Vagina (tissue), 2 donors: Measurements from ENCODE around the gene WASF3.

ENCODE experiments used
- CTCF ChIP-seq, 3 experiments: fragments of 450-650 bp in 2 of 3; fragments of 200-600 bp in 1 of 3; sonication (generic) in 1 of 3; IDR thresholded peaks; one replicate each; pipeline ENCODE4 v1.5.1; 2017 to 2019; ENCODE audit warnings: antibody characterized with exemption in 3 of 3, mild to moderate bottlenecking in 2 of 3, moderate library complexity in 2 of 3
- POLR2A ChIP-seq, 2 donors: fragments of 450-650 bp; IDR thresholded peaks; one replicate each; pipeline ENCODE4 v1.6.1; 2017; ENCODE audit warnings: antibody characterized with exemption in 2 of 2, mild to moderate bottlenecking in 2 of 2, moderate library complexity in 2 of 2
- POLR2AphosphoS5 ChIP-seq, 2 donors: sonication (generic); formaldehyde crosslinking; IDR thresholded peaks; one replicate each; pipeline ENCODE4 v1.9.0; 2017; ENCODE audit warnings: antibody characterized with exemption in 2 of 2, mild to moderate bottlenecking in 2 of 2, low read depth in 1 of 2; ENCODE audit not compliant: insufficient read depth in 1 of 2

GRCh38 chr13:26593661-26594060 lies 36.2 kb downstream of the WASF3 start:
- TF ChIP-seq CTCF (IDR thresholded peaks at IDR 0.05) = no peak
- TF ChIP-seq POLR2A (IDR thresholded peaks at IDR 0.05) = no peak
- no peak for TF ChIP-seq POLR2AphosphoS5 (IDR thresholded peaks at IDR 0.05; ENCODE audit: insufficient read depth in 1 of 2, low read depth in 1 of 2)
